Memory B cell (primary cell): ENCODE measurements around the gene SDS.

Experiments
- ATAC-seq: fragments of 150-1000 bp; cut with Tn5 transposase; 2 replicates; pipeline ENCODE4 v1.10.0; 2021; ENCODE audit warnings: low read depth, mild to moderate bottlenecking, moderate library complexity
- DNase-seq, 2 donors: peaks; one replicate each; pipeline ENCODE4 v3.0.0; 2022; ENCODE audit warnings: low spot score in 2 of 2
- H3K27ac Mint-ChIP-seq: one replicate; pipeline ENCODE4 v1.8.0; 2022; ENCODE audit warnings: mild to moderate bottlenecking, moderate library complexity, mixed read lengths
- H3K27me3 Mint-ChIP-seq: one replicate; pipeline ENCODE4 v1.8.0; 2022; ENCODE audit warnings: mixed read lengths
- H3K36me3 Mint-ChIP-seq: one replicate; pipeline ENCODE4 v1.8.0; 2022; ENCODE audit warnings: mild to moderate bottlenecking, mixed read lengths
- H3K4me1 Mint-ChIP-seq: one replicate; pipeline ENCODE4 v1.8.0; 2022; ENCODE audit warnings: mixed read lengths
- H3K4me3 Mint-ChIP-seq: one replicate; pipeline ENCODE4 v1.8.0; 2022; ENCODE audit warnings: mild to moderate bottlenecking, moderate library complexity, mixed read lengths
- H3K9me3 Mint-ChIP-seq: one replicate; pipeline ENCODE4 v1.8.0; 2022; ENCODE audit warnings: mixed read lengths

SDS gene

GRCh38 chr12:113398346-113399290 is 5.1 kb downstream of the SDS start:
- ATAC-seq (no peak), DNase-seq (no peak)
- H3K4me1 Mint-ChIP-seq = peaks cover 2% of the 10 kb centered on the region
- peaks cover 11% of the 10 kb centered on the region for H3K27me3 Mint-ChIP-seq
- H3K36me3 Mint-ChIP-seq = no peaks in the 10 kb centered on the region
- no peak overlapping the region for H3K27ac Mint-ChIP-seq
- H3K9me3 Mint-ChIP-seq = peaks cover 2% of the 10 kb centered on the region
- no peak overlapping the region for H3K4me3 Mint-ChIP-seq

- DNase-seq (no peak), ATAC-seq (no peak)
- Mint-ChIP-seq H3K27me3 (peaks cover 11% of the 10 kb centered on the region), H3K27ac (no peak overlapping the region), H3K4me1 (peaks cover 2% of the 10 kb centered on the region), H3K4me3 (no peak overlapping the region), H3K36me3 (no peaks in the 10 kb centered on the region), H3K9me3 (peaks cover 3% of the 10 kb centered on the region)
Observed at GRCh38 chr12:113397497-113398197, 6.0 kb downstream of the SDS start.

GRCh38 chr12:113396828-113397496 is 6.7 kb downstream of the SDS start:
- no peak overlapping the region for H3K27ac Mint-ChIP-seq
- peaks cover 11% of the 10 kb centered on the region for H3K27me3 Mint-ChIP-seq
- peaks cover 2% of the 10 kb centered on the region for H3K4me1 Mint-ChIP-seq
- no peaks in the 10 kb centered on the region for H3K36me3 Mint-ChIP-seq
- DNase-seq (no peak), ATAC-seq (no peak)
- H3K9me3 Mint-ChIP-seq = peaks cover 3% of the 10 kb centered on the region
- no peak overlapping the region for H3K4me3 Mint-ChIP-seq

GRCh38 chr12:113396200-113396599 is 7.5 kb downstream of the SDS start:
- Mint-ChIP-seq H3K27me3 (peaks cover 11% of the 10 kb centered on the region), H3K27ac (no peak overlapping the region), H3K4me1 (peaks cover 2% of the 10 kb centered on the region), H3K36me3 (peaks cover 3% of the 10 kb centered on the region), H3K9me3 (peaks cover 3% of the 10 kb centered on the region), H3K4me3 (no peak overlapping the region)
- ATAC-seq (no peak), DNase-seq (no peak)

GRCh38 chr12:113395119-113395518 is 8.6 kb downstream of the SDS start:
- DNase-seq (no peak), ATAC-seq (no peak)
- Mint-ChIP-seq H3K4me3 (no peak overlapping the region), H3K27me3 (peaks cover 8% of the 10 kb centered on the region), H3K4me1 (no peaks in the 10 kb centered on the region), H3K27ac (no peak overlapping the region), H3K36me3 (peaks cover 3% of the 10 kb centered on the region), H3K9me3 (peaks cover 3% of the 10 kb centered on the region)

GRCh38 chr12:113393749-113394148 is 9.9 kb downstream of the SDS start:
- Mint-ChIP-seq H3K27me3 (peaks cover 4% of the 10 kb centered on the region), H3K4me3 (no peak overlapping the region), H3K36me3 (peaks cover 5% of the 10 kb centered on the region), H3K4me1 (no peaks in the 10 kb centered on the region), H3K27ac (no peak overlapping the region), H3K9me3 (peaks cover 3% of the 10 kb centered on the region)
- DNase-seq = no peak
- no peak for ATAC-seq

- H3K36me3 Mint-ChIP-seq = peaks cover 8% of the 10 kb centered on the region
- ATAC-seq (no peak), DNase-seq (no peak)
- no peak overlapping the region for H3K4me3 Mint-ChIP-seq
- no peak overlapping the region for H3K27ac Mint-ChIP-seq
- H3K9me3 Mint-ChIP-seq = peaks cover 3% of the 10 kb centered on the region
- no peaks in the 10 kb centered on the region for H3K4me1 Mint-ChIP-seq
- peaks cover 2% of the 10 kb centered on the region for H3K27me3 Mint-ChIP-seq
Observed at GRCh38 chr12:113392988-113393579, 10.6 kb downstream of the SDS start.

- Mint-ChIP-seq H3K9me3 (peaks cover 3% of the 10 kb centered on the region), H3K27me3 (no peaks in the 10 kb centered on the region), H3K4me1 (no peaks in the 10 kb centered on the region), H3K27ac (no peak overlapping the region), H3K36me3 (peaks cover 8% of the 10 kb centered on the region), H3K4me3 (no peak overlapping the region)
- DNase-seq = no peak
- ATAC-seq = no peak
Observed at GRCh38 chr12:113392520-113392919, 11.2 kb downstream of the SDS start.

- H3K27me3 Mint-ChIP-seq = no peaks in the 10 kb centered on the region
- no peak overlapping the region for H3K4me3 Mint-ChIP-seq
- peaks cover 3% of the 10 kb centered on the region for H3K9me3 Mint-ChIP-seq
- H3K27ac Mint-ChIP-seq = no peak overlapping the region
- ATAC-seq (no peak), DNase-seq (no peak)
- peaks cover 11% of the 10 kb centered on the region for H3K36me3 Mint-ChIP-seq
- H3K4me1 Mint-ChIP-seq = no peaks in the 10 kb centered on the region
Observed at GRCh38 chr12:113391650-113392337, 11.9 kb downstream of the SDS start.

- Mint-ChIP-seq H3K36me3 (peaks cover 11% of the 10 kb centered on the region), H3K27me3 (no peaks in the 10 kb centered on the region), H3K9me3 (peaks cover 2% of the 10 kb centered on the region), H3K4me1 (no peaks in the 10 kb centered on the region), H3K27ac (no peak overlapping the region), H3K4me3 (no peak overlapping the region)
- no peak for DNase-seq
- no peak for ATAC-seq
Observed at GRCh38 chr12:113391145-113391544, 12.5 kb downstream of the SDS start.

- Mint-ChIP-seq H3K27me3 (no peaks in the 10 kb centered on the region), H3K36me3 (peaks cover 11% of the 10 kb centered on the region), H3K4me1 (no peaks in the 10 kb centered on the region), H3K4me3 (no peak overlapping the region), H3K9me3 (peaks cover 2% of the 10 kb centered on the region), H3K27ac (no peak overlapping the region)
- DNase-seq (no peak), ATAC-seq (no peak)
Observed at GRCh38 chr12:113390064-113391043, 13.3 kb downstream of the SDS start.

GRCh38 chr12:113388351-113388750 is 15.3 kb downstream of the SDS start:
- ATAC-seq = no peak
- DNase-seq = no peak
- H3K36me3 Mint-ChIP-seq = peaks cover 18% of the 10 kb centered on the region
- no peaks in the 10 kb centered on the region for H3K9me3 Mint-ChIP-seq
- H3K4me3 Mint-ChIP-seq = no peak overlapping the region
- H3K4me1 Mint-ChIP-seq = no peaks in the 10 kb centered on the region
- no peak overlapping the region for H3K27ac Mint-ChIP-seq
- no peaks in the 10 kb centered on the region for H3K27me3 Mint-ChIP-seq
